ENCODE measurements around the gene ANKRD30A.
"Not testable (repeated sequence)": the region's sequence is repeated elsewhere in the genome, so short reads cannot be mapped to it uniquely, and the experiment has no call there.

The ANKRD30A gene

GRCh38 chr10:37269554-37270256 lies 144.3 kb downstream of the ANKRD30A start:
- no peak for DNase-seq

- no peak for DNase-seq
Observed at GRCh38 chr10:37275216-37275777, 149.9 kb downstream of the ANKRD30A start.

DNA sequence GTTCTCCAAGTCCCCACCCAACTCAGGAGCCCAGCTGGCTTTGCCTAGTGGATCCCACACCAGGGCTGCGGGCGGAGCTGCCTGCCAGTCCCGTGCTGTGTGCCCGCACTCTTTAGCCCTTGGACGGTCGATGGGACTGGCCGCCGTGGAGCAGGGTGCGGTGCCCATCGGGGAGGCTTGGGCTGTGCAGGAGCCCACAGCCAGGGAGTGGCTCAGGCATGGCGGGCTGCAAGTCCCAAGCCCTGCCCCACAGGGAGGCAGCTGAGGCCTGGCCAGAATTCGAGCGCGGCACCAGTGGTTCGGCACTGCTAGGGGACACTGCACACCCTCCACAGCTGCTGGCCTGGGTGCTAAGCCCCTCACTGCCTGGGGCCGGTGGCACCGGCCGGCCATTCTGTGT lies 159.7 kb downstream of the ANKRD30A start:
- no peak for DNase-seq

- no peak for DNase-seq
Observed at GRCh38 chr10:37289833-37290464, 164.6 kb downstream of the ANKRD30A start.

GRCh38 chr10:37301271-37301670 lies 175.9 kb downstream of the ANKRD30A start:
- DNase-seq = no peak

- DNase-seq = no peak
Observed at GRCh38 chr10:37304036-37304435, 178.6 kb downstream of the ANKRD30A start.

DNA sequence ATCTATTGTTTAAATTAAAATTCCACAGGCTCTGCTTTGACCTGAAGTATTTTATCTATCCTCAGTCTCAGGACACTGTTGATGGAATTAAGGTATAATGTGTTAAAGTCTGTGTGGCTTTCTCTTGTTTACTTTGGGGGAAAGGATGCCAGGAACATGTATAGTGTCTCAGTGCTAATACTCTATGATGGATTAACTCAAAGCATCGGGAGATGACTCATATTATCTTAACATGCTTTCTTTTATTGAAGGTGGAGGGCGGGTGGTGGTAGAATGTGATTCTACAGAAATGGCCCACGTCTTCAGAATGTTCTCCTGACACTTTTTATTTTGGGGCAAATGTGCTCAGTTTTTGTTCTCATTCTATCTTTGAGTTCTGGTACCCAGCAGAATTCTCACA lies 189.0 kb downstream of the ANKRD30A start:
- no peak for DNase-seq

DNA sequence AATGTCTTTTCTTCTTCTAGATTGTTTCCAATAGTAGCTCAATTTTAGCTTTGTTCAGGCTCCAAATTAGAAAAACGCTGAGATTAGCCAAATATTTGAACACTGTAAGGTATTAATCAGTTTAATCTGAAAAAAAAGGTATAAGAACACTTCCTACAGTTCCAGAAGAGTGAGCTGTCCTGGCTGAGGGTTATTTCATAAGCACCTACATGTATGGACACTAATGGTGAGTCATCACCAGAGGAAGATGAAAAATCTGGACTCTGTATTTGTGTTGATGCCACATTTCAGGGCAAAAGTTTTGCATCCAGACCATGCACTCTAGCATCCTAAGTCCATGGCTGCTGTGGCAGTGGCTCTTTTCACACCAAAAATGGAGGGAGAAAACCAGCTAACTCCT lies 189.5 kb downstream of the ANKRD30A start:
- DNase-seq = no peak

GRCh38 chr10:37344413-37344812 lies 219.0 kb downstream of the ANKRD30A start:
- no peak for DNase-seq

- DNase-seq = no peak
Observed at GRCh38 chr10:37379991-37380390, 254.6 kb downstream of the ANKRD30A start.

DNA sequence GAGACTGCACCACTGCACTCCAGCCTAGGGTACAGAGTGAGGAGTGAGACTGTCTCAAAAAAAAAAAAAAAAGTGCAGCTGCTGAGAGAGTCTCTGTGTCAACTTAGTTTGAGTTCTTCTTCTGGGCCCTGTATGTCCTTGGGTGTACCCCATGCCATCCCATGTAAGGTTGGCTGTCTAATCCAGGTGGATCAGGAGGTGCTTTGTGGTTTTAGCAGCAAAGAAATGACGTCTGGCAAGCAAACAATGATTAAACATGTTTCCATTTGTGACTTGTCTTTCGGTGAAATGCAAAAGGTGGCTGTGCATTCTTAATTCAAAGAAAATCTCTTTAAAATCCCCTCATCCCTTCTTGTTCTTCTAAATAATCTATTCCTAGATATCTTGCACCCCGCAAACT lies 255.9 kb downstream of the ANKRD30A start:
- DNase-seq = no peak

GRCh38 chr10:37384923-37385322 lies 259.5 kb downstream of the ANKRD30A start:
- DNase-seq = no peak

GRCh38 chr10:37390926-37391325 lies 265.5 kb downstream of the ANKRD30A start:
- no peak for DNase-seq

GRCh38 chr10:37400774-37401173 lies 275.4 kb downstream of the ANKRD30A start:
- not testable (repeated sequence) for DNase-seq

DNA sequence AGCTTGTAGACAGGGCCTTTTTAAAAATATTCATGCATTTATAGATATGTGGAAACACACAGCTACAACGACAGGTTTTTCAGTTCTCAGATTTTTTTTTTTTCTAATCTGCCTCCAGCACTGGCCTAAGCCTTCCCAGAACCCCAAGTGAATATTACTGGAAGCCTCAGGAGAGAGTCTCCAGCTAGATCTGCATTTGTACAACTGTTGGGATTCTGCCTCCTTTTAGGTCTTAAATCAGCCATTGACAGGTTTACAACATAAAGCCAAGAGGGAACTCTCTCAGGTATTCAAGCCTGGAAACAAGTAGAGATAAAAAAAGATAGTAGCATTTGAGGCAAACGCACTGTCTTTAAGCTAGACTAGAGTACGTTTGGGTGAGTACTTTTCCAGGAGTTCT lies 275.8 kb downstream of the ANKRD30A start:
- no peak for DNase-seq

GRCh38 chr10:37403776-37404175 lies 278.4 kb downstream of the ANKRD30A start:
- no peak for DNase-seq
